Daoy (cell line): ENCODE measurements around the gene TMEM143. TPM values are rescaled to one million over a fixed set of nuclear protein-coding genes. Genes with fewer than 3 reads are reported as not detected.
A peak's percentile ranks its signal among the peaks of the same experiment; 100 is the strongest.

Source experiments
- DNase-seq: peaks from one replicate; pipeline ENCODE4 v3.0.0-alpha.2; 2015; ENCODE audit warnings: low read depth
- total RNA-seq: library from RNA; depleted of rRNA; stranded (reverse); fragments of >200 nt; shearing (Covaris generic); gene quantifications from 2 replicates; pipeline ENCODE4 v1.2.3, GENCODE V29; 2014

The TMEM143 gene
- total RNA-seq, 1 experiment from 2014 or later = 3.8 TPM

GRCh38 chr19:48359123-48359522 is 4.6 kb downstream of the TMEM143 start:
- no peak for DNase-seq

GRCh38 chr19:48355365-48355954 is 8.3 kb downstream of the TMEM143 start:
- DNase-seq = no peak

- peak; percentile 23 for DNase-seq
Observed at GRCh38 chr19:48354332-48354992, 9.3 kb downstream of the TMEM143 start.

- peak; percentile 40 for DNase-seq
Observed at GRCh38 chr19:48353677-48354076, 10.1 kb downstream of the TMEM143 start.

- peak; percentile 73 for DNase-seq
Observed at GRCh38 chr19:48351341-48351752, 12.4 kb downstream of the TMEM143 start.

- DNase-seq = no peak
Observed at GRCh38 chr19:48350856-48351255, 12.9 kb downstream of the TMEM143 start.

GRCh38 chr19:48348737-48349136 is 15.0 kb downstream of the TMEM143 start:
- DNase-seq = no peak

- DNase-seq = no peak
Observed at GRCh38 chr19:48348045-48348444, 15.7 kb downstream of the TMEM143 start.

- no peak for DNase-seq
Observed at GRCh38 chr19:48346191-48346590, 17.5 kb downstream of the TMEM143 start.

GRCh38 chr19:48344892-48345291 is 18.8 kb downstream of the TMEM143 start:
- DNase-seq = no peak

- peak; percentile 55 for DNase-seq
Observed at GRCh38 chr19:48342841-48343540, 20.7 kb downstream of the TMEM143 start.

GRCh38 chr19:48342414-48342738 is 21.4 kb downstream of the TMEM143 start:
- DNase-seq = no peak

- DNase-seq = no peak
Observed at GRCh38 chr19:48341515-48342413, 22.0 kb downstream of the TMEM143 start.

- peak; percentile 56 for DNase-seq
Observed at GRCh38 chr19:48340995-48341394, 22.7 kb downstream of the TMEM143 start.

GRCh38 chr19:48338802-48339503 is 24.8 kb downstream of the TMEM143 start:
- no peak for DNase-seq

- DNase-seq = no peak
Observed at GRCh38 chr19:48338253-48338755, 25.4 kb downstream of the TMEM143 start.

- peak; percentile 97 for DNase-seq
Observed at GRCh38 chr19:48333467-48334384, 30.0 kb downstream of the TMEM143 start.

GRCh38 chr19:48332662-48333466 is 30.9 kb downstream of the TMEM143 start:
- peak; percentile 93 for DNase-seq

GRCh38 chr19:48332351-48332661 is 31.4 kb downstream of the TMEM143 start:
- no peak for DNase-seq
